B cell (primary cell): ENCODE data around the gene CORO2A. TPM values are rescaled to one million over a fixed set of nuclear protein-coding genes. Genes with fewer than 3 reads are reported as not detected.

Experiments used
- ATAC-seq: fragments of 200-7000 bp; cut with Tn5 transposase; one replicate; pipeline ENCODE4 v1.10.0; 2021; ENCODE audit warnings: low read depth, mild to moderate bottlenecking, moderate number of reproducible peaks, moderate library complexity
- CTCF ChIA-PET: fragments of 350-600 bp; sonication (Branson Sonifier 250); formaldehyde crosslinking; loops from one replicate; lab custom pipeline; 2021; ENCODE audit warnings: antibody characterized with exemption, inconsistent platforms; lab: Charles Lee
- POLR2A ChIA-PET: fragments of 350-600 bp; sonication (Branson Sonifier 250); formaldehyde crosslinking; loops from one replicate; lab custom pipeline; 2021; ENCODE audit warnings: antibody characterized with exemption; lab: Charles Lee
- DNase-seq: peaks from one replicate; pipeline ENCODE4 v3.0.0; 2013
- H2AFZ ChIP-seq: 2 replicates; pipeline ENCODE4 v1.6.1; 2012; ENCODE audit warnings: mild to moderate bottlenecking, low read depth, low read length; ENCODE audit not compliant: insufficient read depth, poor library complexity, severe bottlenecking
- H3K27ac ChIP-seq, 2 donors: 1 replicate in 1 of 2; 2 replicates in 1 of 2; pipeline ENCODE4 v1.5.1; 2012 to 2013; ENCODE audit warnings: low read length in 2 of 2, mild to moderate bottlenecking in 2 of 2, moderate library complexity in 1 of 2
- H3K27me3 ChIP-seq, 4 experiments: fragments of 200-600 bp in 1 of 4; sonication (generic) in 1 of 4; replicated peaks in 1 of 4; 1 replicate in 2 of 4; 2 replicates in 2 of 4; pipeline versions ENCODE4 v1.6.1 to v1.7.0; 2013 to 2016; ENCODE audit warnings: low read length in 3 of 4, mild to moderate bottlenecking in 2 of 4, mixed read lengths in 1 of 4, moderate library complexity in 1 of 4; ENCODE audit not compliant: insufficient read depth in 4 of 4, control insufficient read depth in 3 of 4; ENCODE audit errors: control extremely low read depth in 1 of 4
- H3K36me3 ChIP-seq, 2 experiments: replicated peaks in 1 of 2; 1 replicate in 1 of 2; 2 replicates in 1 of 2; pipeline versions ENCODE4 v1.6.1 to v1.7.1; 2013; ENCODE audit warnings: low read length in 1 of 2; ENCODE audit not compliant: insufficient read depth in 2 of 2, control insufficient read depth in 1 of 2; ENCODE audit errors: control extremely low read depth in 1 of 2, extremely low read depth in 1 of 2
- H3K4me1 ChIP-seq, 2 donors: fragments of 200-600 bp in 1 of 2; sonication (generic) in 1 of 2; 1 replicate in 1 of 2; 2 replicates in 1 of 2; pipeline versions ENCODE4 v1.5.1 to v1.6.1; 2013 to 2017; ENCODE audit warnings: low read length in 2 of 2; ENCODE audit not compliant: control insufficient read depth in 2 of 2, insufficient read depth in 2 of 2
- H3K4me2 ChIP-seq: replicated peaks from 2 replicates; pipeline ENCODE3; 2012; ENCODE audit warnings: mild to moderate bottlenecking, low read depth, low read length; ENCODE audit not compliant: poor library complexity, severe bottlenecking
- H3K4me3 ChIP-seq, 5 experiments: fragments of 200-600 bp in 1 of 5; sonication (generic) in 1 of 5; 1 replicate in 3 of 5; 2 replicates in 2 of 5; pipeline versions ENCODE4 v1.5.1 to v1.7.0; 2011 to 2016; ENCODE audit warnings: low read length in 4 of 5, mild to moderate bottlenecking in 4 of 5, low read depth in 2 of 5, control low read depth in 1 of 5, moderate library complexity in 1 of 5; ENCODE audit not compliant: insufficient read depth in 1 of 5; ENCODE audit errors: control extremely low read depth in 1 of 5, extremely low read depth in 1 of 5
- H3K79me2 ChIP-seq: fragments of 200-600 bp; sonication (generic); one replicate; pipeline ENCODE4 v1.6.0; 2016; ENCODE audit warnings: low read length; ENCODE audit not compliant: control insufficient read depth, insufficient read depth
- H3K9ac ChIP-seq: fragments of 200-600 bp; sonication (generic); 2 replicates; pipeline ENCODE4 v1.6.1; 2017; ENCODE audit warnings: mild to moderate bottlenecking, low read length, moderate library complexity
- H3K9me3 ChIP-seq, 3 donors: one replicate each; pipeline versions ENCODE4 v1.6.1 to v1.7.1; 2013; ENCODE audit warnings: low read length in 2 of 3; ENCODE audit not compliant: control insufficient read depth in 2 of 3, insufficient read depth in 1 of 3; ENCODE audit errors: control extremely low read depth in 1 of 3
- H4K20me1 ChIP-seq: 2 replicates; pipeline ENCODE4 v1.6.0; 2012; ENCODE audit warnings: mild to moderate bottlenecking, low read length; ENCODE audit not compliant: insufficient read depth, control insufficient read depth, poor library complexity, severe bottlenecking
- H3K27ac Mint-ChIP-seq: one replicate; pipeline ENCODE4 v1.8.0; 2021; ENCODE audit warnings: mixed read lengths
- H3K27me3 Mint-ChIP-seq: one replicate; pipeline ENCODE4 v1.8.0; 2021; ENCODE audit warnings: mixed read lengths
- H3K4me1 Mint-ChIP-seq: one replicate; pipeline ENCODE4 v1.8.0; 2021; ENCODE audit warnings: mixed read lengths
- H3K4me3 Mint-ChIP-seq: one replicate; pipeline ENCODE4 v1.8.0; 2021; ENCODE audit warnings: mixed read lengths
- H3K9me3 Mint-ChIP-seq: one replicate; pipeline ENCODE4 v1.8.0; 2022; ENCODE audit warnings: mixed read lengths; ENCODE audit not compliant: insufficient read depth
- CTCF ChIP-seq: fragments of 200-600 bp; IDR thresholded peaks from one replicate; pipeline ENCODE4 v1.8.0; 2022; ENCODE audit warnings: antibody characterized with exemption, mild to moderate bottlenecking
- EZH2 ChIP-seq: IDR thresholded peaks from 2 replicates; pipeline ENCODE4 v1.6.1; 2012; ENCODE audit warnings: borderline replicate concordance, low read depth, mild to moderate bottlenecking, moderate library complexity, low read length; ENCODE audit not compliant: insufficient read depth, poor library complexity, severe bottlenecking
- WGBS: methylation state at CpG from one replicate; pipeline ENCODE4 v1.1.5; 2013; ENCODE audit warnings: missing lambda C conversion rate; ENCODE audit not compliant: insufficient coverage; 5-methylcytosine and 5-hydroxymethylcytosine counted together
- intact Hi-C: fragments of 100-400 bp; cut with micrococcal nuclease; formaldehyde crosslinking; loops from one replicate; pipeline ENCODE4 v1.10.0; 2022
- polyA plus RNA-seq: library from polyadenylated mRNA; depleted of rRNA; stranded (reverse); fragments of >200 nt; gene quantifications from 2 replicates; pipeline ENCODE4 v1.2.3, GENCODE V29; 2012
- total RNA-seq, 2 donors: library from RNA; stranded (reverse); fragments of 120-200 nt in 1 of 2; gene quantifications; 1 replicate in 1 of 2; 2 replicates in 1 of 2; pipeline versions ENCODE4 v1.2.3 to v1.2.4, GENCODE V29; 2013 to 2022

The CORO2A gene
- total and polyA plus RNA-seq, 2 donors (not counting 1 experiment from before 2014, with no cell fraction given): 1.1 to 2.0 TPM

- CTCF ChIA-PET: interaction anchor here (0.8 to 2.5 kb wide), 6 partner anchors 10 to 206 kb away, joined by 3 to 11 read pairs (median 6); partner anchors contain the start of genes TBC1D2 and TRIM14
Measured at GRCh38 chr9:98129451-98129881, 63.0 kb downstream of the CORO2A start.

More at GRCh38 chr9:98129451-98129881, 63.0 kb downstream of the CORO2A start:
- H3K79me2 ChIP-seq: no peaks in the 10 kb centered on the region
- no peaks in the 10 kb centered on the region for H3K27me3 ChIP-seq
- Mint-ChIP-seq H3K27me3 (no peaks in the 10 kb centered on the region), H3K4me3 (peak overlapping the region; percentile 43), H3K9me3 (no peaks in the 10 kb centered on the region), H3K27ac (peak overlapping the region; percentile 80), H3K4me1 (peaks cover 33% of the 10 kb centered on the region)
- H3K27ac ChIP-seq: peak overlapping the region; percentile 8 to 42
- no peaks in the 10 kb centered on the region for H3K36me3 ChIP-seq
- no peaks in the 10 kb centered on the region for H4K20me1 ChIP-seq
- peak overlapping the region; percentile 39 for H3K9ac ChIP-seq
- TF ChIP-seq EZH2 (no peak), CTCF (no peak)
- intact Hi-C loops: loop anchor here (2.0 kb wide), 1 partner anchor 21 kb away; no protein-coding TSS in a partner anchor
- POLR2A ChIA-PET: interaction anchor here (1.3 kb wide), 1 partner anchor 21 kb away, joined by 5 read pairs; no protein-coding TSS in a partner anchor
- peak overlapping the region; percentile 56 for H3K4me2 ChIP-seq
- no peak overlapping the region for H2AFZ ChIP-seq
- no peak overlapping the region for H3K4me3 ChIP-seq
- WGBS: 83% methylated on average over 10 of the region's 10 CpGs
- no peaks in the 10 kb centered on the region for H3K9me3 ChIP-seq
- ATAC-seq (peak; percentile 91), DNase-seq (peak; percentile 81)
- peaks cover 20 to 36% of the 10 kb centered on the region in 2 donors for H3K4me1 ChIP-seq
